ENCODE measurements around the gene HS1BP3.
A peak's percentile ranks its signal among the peaks of the same experiment; 100 is the strongest.

HS1BP3 gene

DNA sequence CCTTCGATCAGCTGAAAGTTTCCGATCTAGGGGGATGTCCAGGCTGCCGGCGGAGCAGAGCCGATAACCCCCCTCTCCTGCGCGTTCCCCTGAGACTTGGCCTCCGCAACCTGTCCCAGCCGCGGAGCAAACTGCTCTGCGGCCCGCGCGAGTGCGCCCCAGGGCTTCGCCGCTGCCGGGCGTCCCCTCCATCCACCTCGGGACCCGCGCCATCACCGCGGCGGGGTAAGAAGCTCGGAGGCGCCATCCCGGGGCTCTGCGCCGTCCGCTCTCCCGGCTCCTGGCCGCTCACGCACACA lies 15.1 kb upstream of the HS1BP3 start:
- TF ChIP-seq, protein P1, sequence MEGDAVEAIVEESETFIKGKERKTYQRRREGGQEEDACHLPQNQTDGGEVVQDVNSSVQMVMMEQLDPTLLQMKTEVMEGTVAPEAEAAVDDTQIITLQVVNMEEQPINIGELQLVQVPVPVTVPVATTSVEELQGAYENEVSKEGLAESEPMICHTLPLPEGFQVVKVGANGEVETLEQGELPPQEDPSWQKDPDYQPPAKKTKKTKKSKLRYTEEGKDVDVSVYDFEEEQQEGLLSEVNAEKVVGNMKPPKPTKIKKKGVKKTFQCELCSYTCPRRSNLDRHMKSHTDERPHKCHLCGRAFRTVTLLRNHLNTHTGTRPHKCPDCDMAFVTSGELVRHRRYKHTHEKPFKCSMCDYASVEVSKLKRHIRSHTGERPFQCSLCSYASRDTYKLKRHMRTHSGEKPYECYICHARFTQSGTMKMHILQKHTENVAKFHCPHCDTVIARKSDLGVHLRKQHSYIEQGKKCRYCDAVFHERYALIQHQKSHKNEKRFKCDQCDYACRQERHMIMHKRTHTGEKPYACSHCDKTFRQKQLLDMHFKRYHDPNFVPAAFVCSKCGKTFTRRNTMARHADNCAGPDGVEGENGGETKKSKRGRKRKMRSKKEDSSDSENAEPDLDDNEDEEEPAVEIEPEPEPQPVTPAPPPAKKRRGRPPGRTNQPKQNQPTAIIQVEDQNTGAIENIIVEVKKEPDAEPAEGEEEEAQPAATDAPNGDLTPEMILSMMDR (IDR thresholded peaks at IDR 0.05; ENCODE audit: insufficient read depth, low read depth, low read length, missing control alignments): no peak
- no peak overlapping the region for H3K4me3 ChIP-seq (ENCODE audit: low read length)
- no peak for DNase-seq (ENCODE audit: low read depth)

DNA sequence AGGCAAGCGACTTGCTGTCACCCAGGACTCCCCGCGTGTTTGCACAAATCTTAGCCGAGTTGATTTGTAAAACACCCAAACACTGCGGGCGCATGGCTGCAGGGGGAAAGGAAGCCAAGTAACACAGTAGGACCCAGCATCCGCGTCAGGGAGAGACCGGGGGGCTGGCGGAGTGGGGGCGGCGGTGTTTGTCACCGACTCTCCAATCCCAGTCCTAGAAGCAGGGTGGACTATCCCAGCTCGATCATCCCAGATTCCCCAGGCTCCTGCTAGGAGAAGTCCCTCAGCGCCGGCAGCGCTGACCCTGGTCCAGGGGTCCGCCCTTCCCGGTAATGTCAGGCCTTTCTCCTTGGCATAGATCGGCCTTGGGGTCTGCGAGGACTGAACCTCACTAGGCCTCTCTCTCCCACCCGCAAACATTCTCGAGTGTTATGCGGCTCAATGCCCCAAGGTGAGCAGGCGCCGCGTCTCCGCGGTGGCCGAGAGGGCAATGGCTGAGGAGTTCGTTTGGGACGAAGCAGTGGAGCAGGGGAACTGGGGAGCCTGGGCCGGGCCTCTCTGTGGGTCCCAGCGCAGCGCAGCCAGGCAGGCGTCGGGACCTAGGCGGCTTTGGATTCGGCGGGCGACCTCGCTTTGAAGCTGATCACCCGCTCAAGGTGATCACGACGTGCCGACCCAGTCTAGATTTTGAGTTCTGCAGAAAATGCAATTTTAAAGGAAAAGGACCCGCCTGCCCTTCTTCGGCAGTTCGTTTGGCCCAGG lies 14.5 kb upstream of the HS1BP3 start:
- DNase-seq (ENCODE audit: low read depth): no peak
- TF ChIP-seq, protein P1 (IDR thresholded peaks at IDR 0.05; ENCODE audit: insufficient read depth, low read depth, low read length, missing control alignments): no peak
- H3K4me3 ChIP-seq (ENCODE audit: low read length): no peak overlapping the region

DNA sequence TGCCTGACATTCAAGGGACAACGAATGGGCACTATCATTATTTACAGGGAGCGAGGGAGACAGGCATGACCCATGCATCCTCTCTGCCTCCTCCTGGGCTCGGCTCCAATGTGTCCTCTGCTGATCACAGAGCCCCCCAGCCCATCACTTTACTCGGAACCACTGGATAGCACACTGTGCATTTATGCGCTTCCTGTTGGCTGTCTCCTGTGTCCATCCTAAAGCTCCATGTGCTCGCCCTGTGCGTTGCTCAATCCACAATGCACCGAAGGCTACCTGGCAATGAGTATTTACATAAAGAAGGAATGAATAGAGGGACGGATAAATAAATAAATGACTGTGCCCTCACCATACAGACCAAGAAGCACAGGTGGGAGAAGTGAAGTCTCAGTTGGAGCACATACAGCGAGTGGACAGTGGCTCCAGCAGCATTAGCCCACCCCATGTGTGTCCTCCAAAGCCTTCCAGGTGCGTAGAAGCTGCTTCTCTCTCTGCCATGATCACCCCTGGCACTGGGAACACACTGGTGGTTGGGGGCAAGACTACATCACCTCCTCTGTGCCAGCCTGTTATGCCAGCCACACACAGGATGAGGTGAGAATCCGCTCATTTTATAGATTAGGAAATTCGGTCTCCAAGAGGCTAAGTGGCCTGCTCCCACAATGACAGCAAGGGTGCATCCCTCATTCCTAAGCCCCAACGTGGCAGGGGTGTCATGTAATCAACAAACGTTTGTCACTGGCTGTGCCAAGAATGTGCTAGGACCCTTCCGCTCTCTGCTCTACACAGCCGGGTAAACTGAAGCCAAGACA lies 13.7 kb upstream of the HS1BP3 start:
- no peak overlapping the region for H3K4me3 ChIP-seq (ENCODE audit: low read length)
- DNase-seq (ENCODE audit: low read depth): no peak
- TF ChIP-seq, protein P1 (IDR thresholded peaks at IDR 0.05; ENCODE audit: insufficient read depth, low read depth, low read length, missing control alignments): no peak

DNA sequence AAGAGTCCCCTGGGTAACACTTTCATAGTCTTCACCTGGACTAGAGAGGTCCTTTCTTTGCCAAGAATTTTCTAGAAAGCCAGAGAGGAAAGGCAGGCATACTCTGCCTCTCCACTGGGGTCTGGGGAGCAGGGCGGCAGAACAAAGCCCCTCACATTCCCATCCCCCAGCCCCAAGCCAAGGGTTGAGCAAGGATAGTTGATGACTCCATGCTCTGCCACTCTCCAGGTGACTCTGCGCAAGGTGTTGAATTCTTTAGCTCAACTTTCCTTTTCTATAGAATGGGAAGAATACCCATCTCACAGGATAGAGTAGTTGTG lies 13.1 kb upstream of the HS1BP3 start:
- DNase-seq (ENCODE audit: low read depth): no peak
- TF ChIP-seq, protein P1 (IDR thresholded peaks at IDR 0.05; ENCODE audit: insufficient read depth, low read depth, low read length, missing control alignments): no peak
- H3K4me3 ChIP-seq (ENCODE audit: low read length): no peak overlapping the region

DNA sequence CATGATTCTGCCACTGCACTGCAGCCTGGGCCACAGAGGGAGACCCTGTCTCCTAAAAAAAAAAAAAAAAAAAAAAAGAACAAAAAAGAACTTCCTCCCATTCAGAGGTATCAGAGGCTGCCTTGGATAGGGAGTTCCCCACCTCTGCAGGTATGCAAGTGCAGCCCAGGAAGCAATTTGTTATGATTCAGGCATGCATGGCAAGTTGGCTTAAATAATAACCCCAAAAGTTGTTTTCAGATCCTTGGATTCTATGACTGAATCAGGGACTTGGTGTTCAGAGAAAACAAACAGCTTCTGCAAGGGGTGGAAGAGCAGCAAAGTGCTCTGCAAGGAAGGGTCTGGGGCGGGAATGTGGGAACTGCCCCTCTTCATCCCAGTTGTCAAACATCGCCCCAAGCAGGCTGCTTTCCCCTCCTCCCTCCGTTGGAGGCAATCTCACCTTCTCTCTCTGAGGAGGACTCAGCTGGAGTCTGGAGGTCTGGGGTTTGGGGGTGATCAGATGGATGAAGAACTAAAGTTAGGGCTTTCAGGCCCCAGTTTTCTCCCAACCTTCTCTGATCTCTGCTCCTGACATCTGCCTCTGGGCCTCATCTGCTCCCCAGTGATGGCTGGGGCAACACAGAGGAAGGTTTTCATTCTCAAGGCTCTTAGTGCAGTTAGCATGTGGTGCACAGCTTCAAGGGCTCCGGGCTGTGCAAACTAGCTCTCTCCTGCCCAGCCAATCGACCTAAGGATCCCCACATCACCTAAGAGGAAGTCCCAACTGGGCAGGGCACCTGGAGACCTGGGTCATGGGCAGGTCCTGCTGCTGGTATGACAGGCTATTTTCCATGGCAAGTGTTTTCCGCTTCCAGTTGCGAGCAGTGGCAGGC lies 12.5 kb upstream of the HS1BP3 start:
- no peak overlapping the region for H3K4me3 ChIP-seq (ENCODE audit: low read length)
- DNase-seq (ENCODE audit: low read depth): peak; percentile 32
- TF ChIP-seq, protein P1 (IDR thresholded peaks at IDR 0.05; ENCODE audit: insufficient read depth, low read depth, low read length, missing control alignments): no peak

DNA sequence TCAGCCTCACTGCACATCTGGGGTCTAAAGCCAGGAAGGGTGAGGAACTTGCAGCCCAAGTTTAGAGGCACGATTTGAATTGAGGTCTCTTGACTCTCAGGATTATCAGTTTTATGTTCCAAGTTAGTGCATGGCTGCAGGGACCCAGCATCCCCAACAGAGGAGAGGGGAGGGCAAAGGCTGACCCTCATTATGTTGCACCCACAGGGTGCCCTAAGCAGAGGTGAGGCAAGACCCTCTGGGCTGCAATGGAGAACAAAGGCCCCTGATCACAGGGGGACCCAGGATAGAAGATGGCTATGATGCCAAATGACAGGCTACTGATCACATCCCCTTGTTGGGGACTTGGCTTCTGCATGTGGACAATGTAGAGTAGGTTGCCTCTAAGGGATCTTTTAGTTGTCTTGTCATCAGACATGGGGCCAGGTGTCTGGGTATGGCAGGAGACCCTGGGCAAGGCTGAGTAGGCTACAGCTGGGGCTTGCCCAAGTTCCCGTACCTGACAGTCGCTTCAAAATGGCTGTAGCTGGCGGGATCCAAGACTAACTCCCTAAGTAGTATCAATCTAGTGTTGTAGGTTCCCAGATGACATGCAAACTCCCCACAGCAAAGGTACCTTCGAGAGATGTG lies 11.5 kb upstream of the HS1BP3 start:
- no peak overlapping the region for H3K4me3 ChIP-seq (ENCODE audit: low read length)
- TF ChIP-seq, protein P1 (IDR thresholded peaks at IDR 0.05; ENCODE audit: insufficient read depth, low read depth, low read length, missing control alignments): no peak
- no peak for DNase-seq (ENCODE audit: low read depth)

Measured in epithelial cell of esophagus (primary cell).